Stimulated activated naive CD8-positive, alpha-beta T cell treated with anti-CD3 and anti-CD28 coated beads, Interleukin-15, Interleukin-2, amounts not matched to agents 100 ng/mL and 50 ng/mL, for 24 hours (primary cell): ENCODE data around the gene SAXO1.

ENCODE experiments used
- H3K27ac Mint-ChIP-seq: one replicate; pipeline ENCODE4 v1.8.0; 2021; ENCODE audit warnings: mild to moderate bottlenecking, mixed read lengths
- H3K27me3 Mint-ChIP-seq: one replicate; pipeline ENCODE4 v1.8.0; 2021; ENCODE audit warnings: mixed read lengths
- H3K36me3 Mint-ChIP-seq: one replicate; pipeline ENCODE4 v1.8.0; 2021; ENCODE audit warnings: low read depth, mixed read lengths
- H3K4me1 Mint-ChIP-seq: one replicate; pipeline ENCODE4 v1.8.0; 2021; ENCODE audit warnings: low read depth, mixed read lengths
- H3K4me3 Mint-ChIP-seq: one replicate; pipeline ENCODE4 v1.8.0; 2021; ENCODE audit warnings: mild to moderate bottlenecking, mixed read lengths
- H3K9me3 Mint-ChIP-seq: one replicate; pipeline ENCODE4 v1.8.0; 2021; ENCODE audit warnings: mixed read lengths

SAXO1 gene

GRCh38 chr9:18922161-18922885 lies 110.7 kb downstream of the SAXO1 start:
- Mint-ChIP-seq H3K4me3 (no peak overlapping the region), H3K27ac (no peak overlapping the region), H3K9me3 (no peaks in the 10 kb centered on the region), H3K27me3 (no peaks in the 10 kb centered on the region), H3K4me1 (no peaks in the 10 kb centered on the region), H3K36me3 (no peaks in the 10 kb centered on the region)

- Mint-ChIP-seq H3K4me3 (no peak overlapping the region), H3K9me3 (no peaks in the 10 kb centered on the region), H3K36me3 (no peaks in the 10 kb centered on the region), H3K27ac (no peak overlapping the region), H3K4me1 (no peaks in the 10 kb centered on the region), H3K27me3 (no peaks in the 10 kb centered on the region)
Measured at GRCh38 chr9:18921366-18922075, 111.5 kb downstream of the SAXO1 start.

- Mint-ChIP-seq H3K4me3 (no peak overlapping the region), H3K36me3 (no peaks in the 10 kb centered on the region), H3K27me3 (no peaks in the 10 kb centered on the region), H3K27ac (no peak overlapping the region), H3K4me1 (no peaks in the 10 kb centered on the region), H3K9me3 (no peaks in the 10 kb centered on the region)
Measured at GRCh38 chr9:18920141-18921084, 112.6 kb downstream of the SAXO1 start.

- H3K27me3 Mint-ChIP-seq: peaks cover 6% of the 10 kb centered on the region
- no peak overlapping the region for H3K27ac Mint-ChIP-seq
- H3K36me3 Mint-ChIP-seq: no peaks in the 10 kb centered on the region
- H3K9me3 Mint-ChIP-seq: no peaks in the 10 kb centered on the region
- no peaks in the 10 kb centered on the region for H3K4me1 Mint-ChIP-seq
- no peak overlapping the region for H3K4me3 Mint-ChIP-seq
Measured at GRCh38 chr9:18911714-18912342, 121.2 kb downstream of the SAXO1 start.

- no peak overlapping the region for H3K27ac Mint-ChIP-seq
- no peaks in the 10 kb centered on the region for H3K9me3 Mint-ChIP-seq
- H3K27me3 Mint-ChIP-seq: peaks cover 9% of the 10 kb centered on the region
- H3K36me3 Mint-ChIP-seq: no peaks in the 10 kb centered on the region
- H3K4me3 Mint-ChIP-seq: no peak overlapping the region
- no peaks in the 10 kb centered on the region for H3K4me1 Mint-ChIP-seq
Measured at GRCh38 chr9:18910916-18911315, 122.1 kb downstream of the SAXO1 start.

DNA sequence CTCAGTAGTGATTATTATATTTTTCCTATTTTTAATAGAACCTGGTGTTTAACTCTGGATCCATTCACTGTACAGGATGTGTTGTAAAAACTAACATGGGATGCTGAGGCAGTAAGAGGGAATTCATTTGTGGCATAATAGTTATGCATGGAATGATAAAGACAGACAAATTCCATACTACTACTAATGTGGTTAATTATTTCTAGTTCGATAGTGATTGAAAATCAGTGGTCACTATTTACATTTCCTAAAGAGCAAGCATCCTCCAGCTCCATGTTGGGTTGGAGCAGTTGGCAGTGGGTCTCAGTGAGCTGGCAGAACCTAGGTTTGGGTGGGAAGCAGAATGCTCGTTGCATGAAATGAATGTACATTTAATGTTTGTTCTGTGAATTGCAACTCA lies 122.6 kb downstream of the SAXO1 start:
- Mint-ChIP-seq H3K4me1 (no peaks in the 10 kb centered on the region), H3K9me3 (no peaks in the 10 kb centered on the region), H3K4me3 (no peak overlapping the region), H3K36me3 (no peaks in the 10 kb centered on the region), H3K27me3 (peaks cover 9% of the 10 kb centered on the region), H3K27ac (no peak overlapping the region)

DNA sequence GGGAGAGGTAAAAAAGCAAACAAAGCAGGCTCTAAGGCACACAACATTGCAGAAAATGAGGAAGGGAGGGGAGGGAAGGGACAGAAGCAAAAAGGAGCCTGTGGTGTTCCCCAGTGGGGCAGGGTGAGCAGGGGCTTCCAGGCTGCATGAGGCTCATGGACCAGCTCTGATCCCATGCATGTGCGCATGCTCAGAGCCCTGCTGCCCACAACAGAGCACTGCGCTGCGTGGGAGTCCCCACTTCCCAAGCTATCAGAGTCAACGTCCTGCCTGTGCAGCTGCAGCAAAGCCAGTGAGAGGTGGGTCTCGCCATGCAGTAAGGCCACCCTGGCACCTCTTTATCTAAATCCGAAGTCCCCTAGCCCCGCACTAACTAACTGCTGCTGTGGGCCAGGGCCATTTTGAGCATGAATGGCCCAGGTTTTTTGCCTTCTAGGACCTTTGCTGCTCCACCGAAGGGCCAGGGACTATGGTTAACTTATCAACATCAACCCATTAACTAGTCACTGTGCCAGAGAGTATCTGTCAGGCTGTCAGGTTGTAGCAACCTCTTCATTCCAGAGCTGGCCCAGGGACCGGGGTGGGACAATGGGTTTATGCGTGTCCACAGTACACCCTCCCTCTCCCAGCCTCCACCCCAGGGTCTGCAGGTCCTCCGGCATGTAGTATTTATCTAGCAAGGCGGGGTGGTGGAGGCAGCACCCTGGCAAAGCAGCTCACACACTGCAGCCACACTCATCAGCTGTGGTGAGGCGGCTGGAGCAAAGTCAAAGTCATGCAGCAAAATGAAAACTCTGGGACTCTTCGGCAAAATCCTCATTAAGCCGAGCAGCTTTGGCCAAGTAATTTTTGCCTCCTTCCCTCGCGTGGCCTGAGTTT lies 123.6 kb downstream of the SAXO1 start:
- Mint-ChIP-seq H3K36me3 (no peaks in the 10 kb centered on the region), H3K27me3 (peaks cover 9% of the 10 kb centered on the region), H3K4me3 (no peak overlapping the region), H3K9me3 (no peaks in the 10 kb centered on the region), H3K4me1 (no peaks in the 10 kb centered on the region), H3K27ac (no peak overlapping the region)

DNA sequence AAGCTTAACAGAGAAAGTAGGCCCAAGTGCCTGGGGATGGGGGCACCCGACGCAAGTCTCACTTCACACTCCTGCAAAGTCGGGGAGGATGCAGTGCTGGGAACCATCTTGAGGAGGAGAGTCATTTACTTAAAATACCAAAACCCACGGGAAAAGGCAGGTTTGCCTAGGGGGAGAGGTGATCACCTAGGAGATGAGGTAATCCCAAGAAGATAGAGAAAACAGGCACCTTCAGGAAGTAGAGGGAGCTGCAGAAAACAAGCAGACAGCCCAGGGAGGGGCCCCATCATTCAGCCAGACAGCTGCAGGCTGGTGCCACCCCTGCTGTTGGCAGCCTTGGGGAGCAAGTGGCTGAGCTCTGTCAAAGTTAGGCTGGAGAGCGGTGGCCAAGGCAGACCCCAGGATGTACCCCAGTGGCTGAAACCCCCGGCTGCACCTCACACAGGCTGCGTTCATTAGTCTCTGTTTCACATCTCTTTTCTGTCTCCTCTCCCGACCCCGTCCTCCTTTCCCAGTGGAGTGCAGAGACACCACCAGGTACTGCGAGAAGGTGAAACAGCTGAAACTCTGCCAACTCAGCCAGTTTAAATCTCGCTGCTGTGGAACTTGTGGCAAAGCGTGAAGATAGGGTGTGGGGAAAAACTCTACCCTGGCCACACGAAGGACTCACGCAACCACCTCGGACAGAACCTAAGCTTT lies 124.9 kb downstream of the SAXO1 start:
- H3K27ac Mint-ChIP-seq: no peak overlapping the region
- no peaks in the 10 kb centered on the region for H3K9me3 Mint-ChIP-seq
- H3K36me3 Mint-ChIP-seq: no peaks in the 10 kb centered on the region
- H3K27me3 Mint-ChIP-seq: peaks cover 9% of the 10 kb centered on the region
- H3K4me1 Mint-ChIP-seq: no peaks in the 10 kb centered on the region
- no peak overlapping the region for H3K4me3 Mint-ChIP-seq

GRCh38 chr9:18906656-18907395 lies 126.2 kb downstream of the SAXO1 start:
- H3K4me3 Mint-ChIP-seq: no peak overlapping the region
- H3K36me3 Mint-ChIP-seq: no peaks in the 10 kb centered on the region
- peaks cover 9% of the 10 kb centered on the region for H3K27me3 Mint-ChIP-seq
- no peak overlapping the region for H3K27ac Mint-ChIP-seq
- H3K4me1 Mint-ChIP-seq: no peaks in the 10 kb centered on the region
- peaks cover 8% of the 10 kb centered on the region for H3K9me3 Mint-ChIP-seq

DNA sequence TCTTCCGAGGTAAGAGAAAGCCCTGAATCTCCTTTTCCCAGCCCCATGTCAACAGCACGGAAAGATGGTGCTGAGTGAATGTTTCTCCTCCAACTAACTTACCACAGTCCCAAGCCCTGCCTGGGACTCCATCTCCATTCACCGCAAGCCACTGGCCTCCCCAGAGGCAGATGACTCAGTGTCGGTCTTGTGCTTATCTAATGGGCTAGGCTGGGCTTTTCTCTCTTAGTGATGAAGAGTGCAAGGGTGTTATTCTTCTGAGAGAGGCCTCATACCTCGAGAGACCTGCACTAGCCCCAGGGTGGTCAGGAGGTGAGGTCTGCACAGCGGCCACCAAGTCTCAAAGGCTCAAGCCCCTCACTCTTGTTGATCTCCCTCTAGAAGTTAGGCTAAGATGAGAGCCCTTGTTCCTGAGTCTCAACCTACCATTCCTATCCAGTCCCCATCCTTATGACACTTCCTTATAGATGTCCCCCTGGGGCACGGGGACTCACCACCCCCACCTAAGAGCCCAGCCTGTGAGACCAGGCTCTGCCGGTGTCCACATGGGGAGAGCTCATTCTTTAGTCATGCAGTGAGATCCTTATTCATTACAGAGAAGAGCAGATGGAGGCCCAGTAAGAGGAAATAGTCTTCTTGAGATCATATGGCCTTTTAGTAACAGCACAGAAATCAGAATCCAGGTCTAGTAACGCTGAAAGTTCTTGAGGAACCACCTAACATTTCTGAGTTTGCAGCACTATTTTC lies 127.0 kb downstream of the SAXO1 start:
- Mint-ChIP-seq H3K27ac (no peak overlapping the region), H3K27me3 (peaks cover 9% of the 10 kb centered on the region), H3K36me3 (no peaks in the 10 kb centered on the region), H3K4me1 (no peaks in the 10 kb centered on the region), H3K9me3 (peaks cover 13% of the 10 kb centered on the region), H3K4me3 (no peak overlapping the region)

DNA sequence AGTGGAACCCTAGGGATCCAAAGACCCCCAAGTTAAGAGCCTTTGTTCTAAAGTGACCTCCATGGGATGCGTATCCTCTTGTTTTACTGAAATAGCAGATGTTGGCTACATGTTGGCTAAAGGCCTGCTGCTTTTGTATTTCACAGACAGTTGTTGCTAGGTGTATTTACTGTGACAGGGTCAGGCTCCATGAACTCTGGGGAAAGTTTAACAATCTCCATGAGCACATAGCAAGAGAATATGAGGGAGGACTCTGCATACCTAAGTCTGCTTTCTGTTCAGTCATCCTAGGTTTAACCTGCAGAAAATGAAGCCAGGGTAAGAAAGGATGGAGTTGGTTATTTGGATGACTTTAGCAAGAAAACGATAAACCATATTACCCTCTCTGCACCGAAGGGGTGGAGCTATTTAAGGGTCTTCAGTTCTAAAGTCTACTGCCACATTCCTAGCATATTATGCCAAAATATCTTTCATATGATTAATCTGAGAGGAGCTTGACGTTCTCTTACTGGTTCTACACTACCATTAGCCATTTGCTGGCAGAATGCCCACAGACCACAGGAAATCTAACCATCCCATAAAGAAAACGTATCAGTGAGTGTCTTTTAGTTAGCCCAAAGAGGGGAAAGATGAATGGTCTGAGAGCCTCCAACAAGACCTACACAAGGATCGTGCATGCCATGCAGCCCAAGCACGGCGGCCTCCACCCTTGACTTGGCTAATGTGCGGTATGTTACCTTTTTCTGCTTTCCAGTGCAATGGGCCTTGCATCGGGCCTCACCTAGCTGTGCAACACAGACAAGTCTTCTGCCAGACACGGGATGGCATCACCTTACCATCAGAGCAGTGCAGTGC lies 127.8 kb downstream of the SAXO1 start:
- Mint-ChIP-seq H3K27me3 (peaks cover 9% of the 10 kb centered on the region), H3K27ac (no peak overlapping the region), H3K4me1 (no peaks in the 10 kb centered on the region), H3K9me3 (peaks cover 13% of the 10 kb centered on the region), H3K4me3 (no peak overlapping the region), H3K36me3 (no peaks in the 10 kb centered on the region)

- H3K9me3 Mint-ChIP-seq: peaks cover 13% of the 10 kb centered on the region
- no peak overlapping the region for H3K27ac Mint-ChIP-seq
- H3K36me3 Mint-ChIP-seq: no peaks in the 10 kb centered on the region
- H3K27me3 Mint-ChIP-seq: peaks cover 9% of the 10 kb centered on the region
- H3K4me3 Mint-ChIP-seq: no peak overlapping the region
- no peaks in the 10 kb centered on the region for H3K4me1 Mint-ChIP-seq
Measured at GRCh38 chr9:18903450-18903849, 129.6 kb downstream of the SAXO1 start.
